ENCODE results near the gene C1QL1. TPM values are rescaled to one million over a fixed set of nuclear protein-coding genes. Genes with fewer than 3 reads are reported as not detected.

Gene C1QL1
- total RNA-seq (ENCODE audit: insufficient read depth, low replicate concordance), result not detected

- peak; percentile 96 for DNase-seq (ENCODE audit: low spot score)
Measured at GRCh38 chr17:44968225-44969143, at the start of gene C1QL1. C1QL1 (minus strand) TSS chr17:44968303; CDS start chr17:44968048, 255 bp downstream.

GRCh38 chr17:45016823-45017222 lies 48.7 kb upstream of the C1QL1 start:
- no peak for DNase-seq (ENCODE audit: low spot score)

DNA sequence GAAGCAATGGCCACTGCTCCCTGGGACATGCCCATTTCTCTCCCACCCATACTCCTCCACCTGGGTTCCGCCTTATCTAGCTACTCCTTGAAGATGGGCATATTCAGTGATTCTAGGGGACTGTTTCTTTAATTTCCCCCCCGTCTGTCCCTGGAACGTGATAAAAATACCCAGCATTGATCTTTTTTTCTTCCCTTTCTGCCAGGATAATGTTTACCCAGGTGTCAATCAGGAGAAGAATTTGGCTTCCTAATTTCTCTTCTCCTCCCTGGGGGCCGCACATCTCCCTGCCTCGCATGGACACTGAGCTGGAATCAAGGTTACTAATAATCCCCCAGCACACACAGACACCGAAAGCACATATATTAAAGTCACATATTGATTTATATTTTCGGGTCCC lies 48.1 kb upstream of the C1QL1 start:
- no peak for DNase-seq (ENCODE audit: low spot score)

GRCh38 chr17:45013021-45013997 lies 45.2 kb upstream of the C1QL1 start:
- DNase-seq (ENCODE audit: low spot score), result peak; percentile 83

GRCh38 chr17:45011767-45012166 lies 43.7 kb upstream of the C1QL1 start:
- no peak for DNase-seq (ENCODE audit: low spot score)

DNA sequence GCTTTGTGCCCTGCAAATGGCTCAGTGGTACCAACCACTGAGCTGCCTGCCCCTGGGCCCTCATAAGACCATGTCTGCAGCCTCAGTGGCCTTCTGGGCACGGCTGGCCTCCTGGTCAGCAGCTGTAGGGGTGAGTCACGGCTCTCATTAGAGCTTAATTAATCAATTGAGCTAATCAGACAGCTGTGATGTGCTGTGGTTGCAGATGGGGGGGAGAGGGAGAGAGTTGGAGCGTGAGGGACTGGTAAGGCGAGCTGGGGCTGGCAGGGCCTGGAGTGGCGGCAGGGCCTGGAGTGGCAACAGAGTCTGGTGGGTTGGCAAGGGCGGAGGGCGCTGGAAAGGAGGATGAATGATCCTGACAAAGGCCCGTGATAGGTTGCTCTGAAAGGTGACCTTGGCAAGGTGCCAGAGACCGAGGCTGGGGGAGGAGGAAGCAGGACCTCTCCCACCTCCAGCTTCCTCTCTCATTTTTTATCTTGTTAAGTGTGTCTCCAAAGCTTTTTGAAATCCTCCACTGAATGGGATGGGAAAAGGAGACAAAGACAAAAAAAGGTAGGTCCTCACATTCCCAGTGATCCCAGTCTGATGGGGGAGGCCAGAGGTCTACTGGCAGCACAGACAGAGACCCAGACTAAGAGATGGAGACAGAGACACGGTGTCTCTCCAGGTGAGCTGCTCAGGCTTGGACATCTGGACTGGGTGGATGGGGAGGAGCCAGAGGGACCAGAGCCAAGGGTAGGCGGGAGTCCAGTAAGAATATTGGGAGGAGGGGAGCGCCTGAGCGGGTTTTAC lies 41.8 kb upstream of the C1QL1 start:
- no peak for DNase-seq (ENCODE audit: low spot score)

DNA sequence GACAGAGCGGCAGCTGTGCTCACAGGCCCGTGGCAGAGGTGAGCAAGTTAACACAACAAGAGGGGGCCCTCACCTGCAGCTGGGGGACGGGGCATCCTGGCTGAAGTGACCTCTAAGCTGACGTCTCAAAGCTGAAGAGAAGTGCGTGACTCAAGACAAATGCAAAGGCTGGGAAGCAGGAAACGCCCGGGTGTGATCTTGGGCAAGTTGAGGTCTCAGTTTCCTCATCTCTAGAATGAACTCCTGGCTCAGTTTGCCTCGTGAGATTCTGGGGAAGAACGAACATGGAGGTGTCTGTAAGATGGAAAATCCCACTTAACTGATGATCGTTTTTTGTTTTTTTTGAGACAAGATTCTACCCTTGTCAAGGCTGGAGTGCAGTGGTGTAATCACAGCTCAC lies 40.1 kb upstream of the C1QL1 start:
- DNase-seq (ENCODE audit: low spot score), result no peak

- DNase-seq (ENCODE audit: low spot score), result no peak
Measured at GRCh38 chr17:45006927-45007461, 38.9 kb upstream of the C1QL1 start.

DNA sequence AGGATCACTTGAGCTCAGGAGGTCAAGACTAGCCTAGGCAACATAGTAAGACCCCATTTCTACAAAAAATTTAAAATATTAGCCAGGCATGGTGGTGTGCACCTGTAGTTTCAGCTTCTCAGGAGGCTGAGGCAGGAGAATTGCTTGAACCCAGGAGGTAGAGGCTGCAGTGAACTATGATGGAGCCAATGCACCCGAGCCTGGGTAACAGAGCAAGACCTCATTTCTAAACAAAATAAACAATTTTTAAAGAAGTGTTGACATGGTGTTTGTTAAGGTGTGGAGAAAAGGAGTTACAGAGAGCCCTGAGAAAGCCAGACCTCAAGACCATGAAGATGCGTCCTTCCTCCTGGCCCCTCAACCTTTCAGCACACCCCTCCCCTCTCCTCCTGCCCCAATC lies 37.6 kb upstream of the C1QL1 start:
- DNase-seq (ENCODE audit: low spot score), result no peak

DNA sequence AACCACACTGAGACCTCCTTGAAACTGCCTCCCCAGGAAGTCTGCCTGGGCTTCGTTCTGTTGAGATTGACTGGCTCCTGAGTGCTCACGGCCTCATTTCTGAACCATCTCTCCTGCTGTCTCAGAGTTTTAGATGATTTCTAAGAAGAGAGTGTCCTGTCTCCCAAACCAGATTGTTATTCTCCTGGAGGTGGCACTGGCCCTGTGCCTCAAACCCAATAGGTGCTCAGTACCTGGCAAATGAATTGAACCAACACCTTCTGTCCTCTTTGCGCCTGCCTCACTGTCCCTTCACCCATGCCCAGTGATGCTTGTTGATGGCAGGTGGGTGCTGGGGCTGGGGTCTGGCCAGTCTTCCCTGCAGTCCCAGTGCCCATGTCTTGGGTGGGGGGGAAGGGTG lies 36.3 kb upstream of the C1QL1 start:
- no peak for DNase-seq (ENCODE audit: low spot score)

DNA sequence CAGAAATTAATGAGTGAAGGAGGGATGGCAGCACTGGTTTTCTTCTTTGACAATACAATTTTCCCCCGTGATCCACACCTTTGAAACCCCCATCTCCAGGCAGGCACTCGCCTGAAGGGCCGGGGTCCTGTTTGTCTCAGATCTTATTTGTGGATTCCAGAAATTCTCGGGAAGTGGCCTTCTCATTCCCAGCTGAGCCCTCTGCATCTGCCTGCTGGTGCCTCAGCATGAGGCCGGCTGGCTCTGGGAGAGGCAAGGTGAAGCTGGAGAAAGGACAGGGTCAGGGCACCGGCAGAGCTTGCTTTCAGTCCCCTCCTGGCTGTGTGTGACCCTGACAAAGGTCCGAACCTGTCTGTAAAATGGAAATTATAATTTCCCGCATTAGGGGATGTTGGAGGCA lies 35.8 kb upstream of the C1QL1 start:
- DNase-seq (ENCODE audit: low spot score), result no peak

DNA sequence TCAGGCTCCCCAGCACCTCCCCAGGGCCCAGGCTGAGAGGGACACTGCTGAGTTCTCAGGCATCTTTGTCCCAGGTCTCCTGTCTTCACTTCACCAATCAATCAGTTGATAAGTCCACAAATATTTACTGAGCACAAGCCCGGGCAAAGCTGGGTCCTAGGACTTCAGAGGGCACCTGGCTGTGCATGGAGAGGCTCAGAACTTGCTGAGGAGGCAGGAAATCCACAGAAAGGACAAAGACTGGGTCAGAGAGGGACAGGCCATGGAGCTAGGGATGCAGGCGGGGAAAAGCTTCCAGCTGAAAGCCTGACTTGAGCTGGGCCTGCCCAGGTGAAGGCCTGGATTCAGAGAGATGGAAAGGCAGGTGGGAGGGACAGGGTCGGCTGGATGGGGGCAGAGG lies 33.2 kb upstream of the C1QL1 start:
- DNase-seq (ENCODE audit: low spot score), result no peak

DNA sequence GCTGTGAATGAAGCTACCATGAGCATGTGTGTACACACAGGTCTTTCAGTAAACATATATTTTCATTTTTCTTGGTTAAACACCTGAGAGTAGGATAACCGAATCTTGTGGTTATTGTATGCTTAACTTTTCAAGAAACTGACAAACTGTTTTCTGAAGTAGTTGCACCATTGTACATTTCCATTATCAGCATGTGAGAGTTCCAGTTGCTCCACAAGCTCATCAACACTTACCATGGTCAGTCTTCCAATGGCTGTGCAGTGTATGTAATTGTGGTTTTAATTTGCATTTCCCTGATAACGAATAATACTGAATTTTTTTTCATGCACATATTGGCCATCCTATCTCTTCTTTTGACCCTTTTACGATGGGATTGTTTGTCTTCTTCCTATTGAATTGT lies 31.3 kb upstream of the C1QL1 start:
- no peak for DNase-seq (ENCODE audit: low spot score)

DNA sequence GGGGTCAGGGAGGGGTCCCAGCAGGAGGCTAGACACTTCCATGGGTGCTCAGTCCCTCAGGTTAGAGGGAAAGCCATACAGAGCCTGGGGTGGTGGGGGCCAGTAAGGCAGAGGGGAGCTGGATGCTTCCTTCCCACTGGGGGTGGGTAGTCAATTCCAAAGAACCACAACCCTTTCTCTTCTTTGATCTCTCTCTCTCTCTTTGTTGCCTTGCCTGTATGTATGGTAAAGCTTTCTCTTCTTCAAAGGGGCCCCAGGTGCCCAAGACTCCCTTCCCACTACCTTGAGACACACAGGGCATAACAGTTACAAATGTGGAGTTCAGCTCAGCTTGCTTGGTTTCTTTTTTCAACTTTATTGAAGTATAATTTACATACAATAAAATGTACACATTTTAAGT lies 30.5 kb upstream of the C1QL1 start:
- no peak for DNase-seq (ENCODE audit: low spot score)

DNA sequence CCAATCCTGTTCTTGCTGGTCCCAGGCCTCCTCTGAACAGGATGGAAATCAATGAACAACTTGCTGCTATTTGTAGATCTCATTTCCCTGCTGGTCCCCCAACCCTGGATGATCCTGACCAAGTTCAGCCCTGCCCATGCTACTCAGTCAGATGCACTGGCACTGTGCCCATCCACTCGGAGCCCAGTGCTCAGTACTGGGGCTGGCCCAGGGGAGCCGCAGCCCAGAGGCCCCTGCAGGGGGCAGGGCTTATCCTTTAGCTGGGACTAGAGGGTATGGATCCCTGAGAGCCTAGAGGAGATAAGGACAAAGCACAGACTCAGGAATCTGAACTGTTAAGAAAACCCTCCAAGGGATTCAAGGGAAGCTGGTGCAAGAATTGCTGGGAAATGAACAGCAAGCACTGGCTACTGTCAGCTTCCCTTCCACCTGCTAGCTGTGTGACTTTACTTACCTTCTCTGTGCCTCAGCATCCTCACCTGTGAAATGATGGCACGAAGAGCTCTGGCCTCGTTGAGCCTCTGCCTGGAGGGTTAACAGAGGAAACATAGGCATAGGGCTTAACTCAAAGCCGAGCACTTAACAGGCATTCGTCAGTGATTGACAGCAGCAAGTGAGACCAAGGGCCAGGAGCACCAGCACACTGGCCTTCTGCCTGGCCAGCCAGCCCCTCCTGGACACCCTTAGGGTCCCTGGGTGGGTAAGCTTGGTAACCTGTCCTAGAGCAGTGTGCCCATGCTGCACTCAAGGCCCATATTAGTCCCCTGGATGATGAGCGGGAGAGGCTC lies 29.8 kb upstream of the C1QL1 start:
- DNase-seq (ENCODE audit: low spot score), result peak; percentile 96

DNA sequence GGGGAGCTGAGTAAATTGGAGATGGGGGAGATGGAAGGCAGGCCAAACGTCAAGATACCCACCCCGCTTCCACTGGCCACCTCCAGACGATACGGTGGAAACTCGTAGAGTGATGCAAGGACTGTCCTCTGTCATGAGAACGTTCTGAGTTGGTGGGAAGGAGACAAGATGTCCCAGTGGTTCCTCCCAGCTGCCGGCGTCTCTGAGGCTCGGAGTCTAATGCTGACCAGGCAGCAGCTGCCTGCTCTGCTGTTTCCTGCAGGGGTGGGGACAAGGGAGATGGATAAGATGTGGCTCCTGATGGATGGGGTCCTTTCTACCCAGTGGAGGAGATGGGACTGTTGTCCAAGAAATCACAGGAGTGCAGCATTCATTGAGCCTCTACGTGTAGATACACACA lies 28.2 kb upstream of the C1QL1 start:
- DNase-seq (ENCODE audit: low spot score), result no peak

GRCh38 chr17:44995436-44996001 lies 27.4 kb upstream of the C1QL1 start:
- peak; percentile 38 for DNase-seq (ENCODE audit: low spot score)

DNA sequence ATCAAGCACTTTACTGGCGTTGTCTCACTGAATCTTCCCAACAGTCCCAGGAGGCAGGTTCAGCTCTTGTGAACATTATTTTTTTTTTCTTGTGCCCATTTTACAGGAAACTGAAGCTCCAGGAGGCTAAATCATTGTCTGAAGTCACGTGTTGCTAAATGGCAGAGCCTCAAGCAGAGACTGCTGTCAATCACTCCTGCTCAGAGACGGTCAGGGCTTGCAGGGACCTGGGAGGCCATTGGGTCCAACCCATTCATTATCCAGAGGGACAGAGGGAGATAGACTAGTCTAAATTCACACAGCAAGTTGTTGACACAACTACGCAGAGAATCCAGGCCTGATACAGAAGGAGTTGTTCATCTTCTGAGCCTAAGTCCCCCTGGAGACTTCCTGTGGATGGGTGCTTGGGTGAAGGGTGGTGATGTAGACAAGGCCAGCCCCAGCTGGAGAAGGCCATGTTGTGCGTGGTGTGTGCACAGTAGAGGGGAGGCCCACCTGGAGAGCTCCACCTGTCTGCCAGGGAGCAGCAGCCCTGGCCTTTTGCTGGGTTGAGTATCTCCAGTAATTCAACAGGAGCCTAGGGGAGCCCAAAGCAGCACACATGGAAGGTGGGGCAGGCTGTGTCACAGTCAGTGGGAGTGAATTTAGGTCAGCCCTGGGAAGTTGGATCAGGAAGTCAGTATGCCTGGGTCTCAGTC lies 24.3 kb upstream of the C1QL1 start:
- no peak for DNase-seq (ENCODE audit: low spot score)

DNA sequence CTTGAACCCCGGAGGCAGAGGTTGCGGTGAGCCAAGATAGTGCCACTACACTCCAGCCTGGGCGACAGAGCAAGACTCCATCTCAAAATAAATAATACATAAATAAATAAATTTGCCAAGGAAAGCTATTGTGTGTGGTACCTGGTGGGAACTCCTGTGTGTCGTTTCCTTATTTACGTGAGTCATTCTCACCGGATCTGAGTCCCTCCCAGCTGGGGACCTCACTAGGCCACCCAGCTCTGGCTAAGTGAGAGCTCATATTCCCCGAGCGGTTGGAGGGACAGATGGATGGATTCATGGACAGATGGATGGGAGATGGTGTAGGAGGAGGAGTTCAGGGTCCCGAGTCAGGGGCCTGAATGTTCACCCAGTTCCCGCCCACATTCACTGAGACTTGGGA lies 22.9 kb upstream of the C1QL1 start:
- DNase-seq (ENCODE audit: low spot score), result no peak
